GM21515 (cell line): ENCODE measurements around the gene UBAC2.
A peak's percentile ranks its signal among the peaks of the same experiment; 100 is the strongest.
"Not testable (repeated sequence)": the region's sequence is repeated elsewhere in the genome, so short reads cannot be mapped to it uniquely, and the experiment has no call there.

Experiments used
- ATAC-seq: cut with Tn5 transposase; IDR thresholded peaks from one replicate; pipeline ENCODE4 v1.9.1; 2021; ENCODE audit not compliant: unreplicated experiment

UBAC2 gene

GRCh38 chr13:99374994-99375737 is 174.5 kb downstream of the UBAC2 start:
- no peak for ATAC-seq

GRCh38 chr13:99375738-99376080 is 175.1 kb downstream of the UBAC2 start:
- no peak for ATAC-seq

- ATAC-seq, result peak; percentile 43
These were observed 175.5 kb downstream of the UBAC2 start for GRCh38 chr13:99376132-99376531.

- ATAC-seq, result no peak
These were observed 176.3 kb downstream of the UBAC2 start for GRCh38 chr13:99376924-99377323.

GRCh38 chr13:99377641-99378040 is 177.0 kb downstream of the UBAC2 start:
- ATAC-seq, result no peak

- ATAC-seq, result no peak
These were observed 178.5 kb downstream of the UBAC2 start for GRCh38 chr13:99378985-99379733.

GRCh38 chr13:99379856-99380801 is 179.5 kb downstream of the UBAC2 start:
- ATAC-seq, result no peak

- ATAC-seq, result no peak
These were observed 180.4 kb downstream of the UBAC2 start for GRCh38 chr13:99380921-99381645.

- no peak for ATAC-seq
These were observed 181.1 kb downstream of the UBAC2 start for GRCh38 chr13:99381766-99382165.

- no peak for ATAC-seq
These were observed 181.9 kb downstream of the UBAC2 start for GRCh38 chr13:99382428-99383133.

- ATAC-seq, result no peak
These were observed 182.9 kb downstream of the UBAC2 start for GRCh38 chr13:99383511-99383921.

GRCh38 chr13:99383946-99384345 is 183.3 kb downstream of the UBAC2 start:
- no peak for ATAC-seq

- no peak for ATAC-seq
These were observed 183.8 kb downstream of the UBAC2 start for GRCh38 chr13:99384468-99384867.

GRCh38 chr13:99385161-99385560 is 184.5 kb downstream of the UBAC2 start:
- ATAC-seq, result no peak

- ATAC-seq, result no peak
These were observed 185.3 kb downstream of the UBAC2 start for GRCh38 chr13:99385940-99386339.

- no peak for ATAC-seq
These were observed 185.8 kb downstream of the UBAC2 start for GRCh38 chr13:99386495-99386894.

- peak; percentile 57 for ATAC-seq
These were observed 186.5 kb downstream of the UBAC2 start for GRCh38 chr13:99386911-99387788.

GRCh38 chr13:99388334-99388923 is 187.8 kb downstream of the UBAC2 start:
- no peak for ATAC-seq

GRCh38 chr13:99389094-99389493 is 188.4 kb downstream of the UBAC2 start:
- not testable (repeated sequence) for ATAC-seq
